Gastrocnemius medialis (tissue), 4 donors: ENCODE data around the gene KATNAL1. TPM values are rescaled to one million over a fixed set of nuclear protein-coding genes. Genes with fewer than 3 reads are reported as not detected.

ENCODE experiments used
- ATAC-seq, 2 donors: fragments of 150-250 bp; one replicate each; pipeline ENCODE4 v1.9.1; 2016
- DNase-seq, 2 donors: peaks; one replicate each; pipeline ENCODE4 v3.0.0-alpha.2; 2019
- H3K27ac ChIP-seq, 4 donors: fragments of 200-600 bp; sonication (generic); 1 replicate in 1 of 4; 2 replicates in 3 of 4; pipeline ENCODE4 v1.5.1; 2016 to 2018; ENCODE audit warnings: mild to moderate bottlenecking in 2 of 4, moderate library complexity in 1 of 4
- H3K27me3 ChIP-seq, 3 donors: fragments of 200-600 bp; sonication (generic) in 2 of 3; 1 replicate in 1 of 3; 2 replicates in 2 of 3; pipeline versions ENCODE4 v1.5.1 to v1.6.0; 2016 to 2019; ENCODE audit warnings: mild to moderate bottlenecking in 1 of 3, moderate library complexity in 1 of 3
- H3K36me3 ChIP-seq, 2 donors: fragments of 200-600 bp; sonication (generic) in 1 of 2; one replicate each; pipeline ENCODE4 v1.5.1; 2017 to 2018
- H3K4me1 ChIP-seq, 2 donors: fragments of 200-600 bp; sonication (generic) in 1 of 2; one replicate each; pipeline ENCODE4 v1.5.1; 2016 to 2017; ENCODE audit warnings: mild to moderate bottlenecking in 2 of 2
- H3K4me3 ChIP-seq, 4 donors: fragments of 200-600 bp; sonication (generic) in 3 of 4; 1 replicate in 1 of 4; 2 replicates in 3 of 4; pipeline ENCODE4 v1.5.1; 2016 to 2019; ENCODE audit warnings: mild to moderate bottlenecking in 2 of 4
- H3K9me3 ChIP-seq, 3 donors: fragments of 200-600 bp; sonication (generic) in 2 of 3; 1 replicate in 1 of 3; 2 replicates in 2 of 3; pipeline ENCODE4 v1.5.1; 2016 to 2019
- CTCF ChIP-seq, 5 experiments: fragments of 450-650 bp in 3 of 5; fragments of 200-600 bp in 2 of 5; sonication (generic) in 2 of 5; IDR thresholded peaks in 4 of 5; conservative IDR thresholded peaks in 1 of 5; 1 replicate in 4 of 5; 2 replicates in 1 of 5; pipeline ENCODE4 v1.5.1; 2016 to 2019; ENCODE audit warnings: antibody characterized with exemption in 5 of 5, mild to moderate bottlenecking in 3 of 5, moderate library complexity in 3 of 5
- POLR2A ChIP-seq, 2 donors: fragments of 450-650 bp; IDR thresholded peaks; one replicate each; pipeline ENCODE4 v1.6.1; 2017; ENCODE audit warnings: antibody characterized with exemption in 2 of 2, mild to moderate bottlenecking in 2 of 2, moderate library complexity in 2 of 2
- in situ Hi-C, 4 donors: fragments of 200-750 bp; cut with MboI; loops; one replicate each; pipeline versions ENCODE4 v1.15.0 to v1.8.0; 2017; ENCODE audit warnings: low sequenced_read_pairs in 4 of 4
- intact Hi-C: fragments of 100-400 bp; cut with DNase I; formaldehyde crosslinking; loops from one replicate; pipeline ENCODE4 v1.15.1; 2023; ENCODE audit warnings: low total_unique reads
- total RNA-seq, 4 donors: library from RNA; depleted of rRNA; stranded (reverse); fragments of >200 nt; gene quantifications; one replicate each; pipeline versions ENCODE4 v1.1.0 to v1.2.3, GENCODE V29; 2016

The KATNAL1 gene
- total RNA-seq, 4 donors from 2014 or later = 10.2 to 18.9 (median 12.1) TPM

- no peak for DNase-seq
- H3K27me3 ChIP-seq = no peaks in the 10 kb centered on the region
- H3K4me1 ChIP-seq = no peaks in the 10 kb centered on the region
- no peaks in the 10 kb centered on the region for H3K9me3 ChIP-seq
- no peak for TF ChIP-seq CTCF (IDR thresholded peaks at IDR 0.05 in 4 of 5, conservative IDR thresholded peaks at IDR 0.05 in 1 of 5)
- no peak for TF ChIP-seq POLR2A (IDR thresholded peaks at IDR 0.05)
- no peak overlapping the region for H3K4me3 ChIP-seq
- no peak for ATAC-seq
- intact Hi-C loops = no loop called here
- no peak overlapping the region for H3K27ac ChIP-seq
- H3K36me3 ChIP-seq = no peaks in the 10 kb centered on the region
- in situ Hi-C loops = no loop called here
Measured at GRCh38 chr13:30353471-30354215, 46.3 kb upstream of the KATNAL1 start.

GRCh38 chr13:30353060-30353459 lies 45.7 kb upstream of the KATNAL1 start:
- DNase-seq (no peak), ATAC-seq (no peak)
- Histone ChIP-seq H3K27me3 (no peaks in the 10 kb centered on the region), H3K4me3 (no peak overlapping the region), H3K4me1 (no peaks in the 10 kb centered on the region), H3K9me3 (no peaks in the 10 kb centered on the region), H3K36me3 (no peaks in the 10 kb centered on the region), H3K27ac (no peak overlapping the region)
- in situ Hi-C loops (no loop called here), intact Hi-C loops (no loop called here)
- TF ChIP-seq POLR2A (IDR thresholded peaks at IDR 0.05) (no peak), CTCF (IDR thresholded peaks at IDR 0.05 in 4 of 5, conservative IDR thresholded peaks at IDR 0.05 in 1 of 5) (no peak)

GRCh38 chr13:30352121-30352520 lies 44.8 kb upstream of the KATNAL1 start:
- Histone ChIP-seq H3K36me3 (no peaks in the 10 kb centered on the region), H3K27me3 (no peaks in the 10 kb centered on the region), H3K4me3 (no peak overlapping the region), H3K4me1 (no peaks in the 10 kb centered on the region), H3K27ac (no peak overlapping the region), H3K9me3 (no peaks in the 10 kb centered on the region)
- intact Hi-C loops = no loop called here
- no peak for ATAC-seq
- TF ChIP-seq POLR2A (IDR thresholded peaks at IDR 0.05) (no peak), CTCF (IDR thresholded peaks at IDR 0.05 in 4 of 5, conservative IDR thresholded peaks at IDR 0.05 in 1 of 5) (no peak)
- no peak for DNase-seq
- in situ Hi-C loops = no loop called here

GRCh38 chr13:30346789-30347167 lies 39.4 kb upstream of the KATNAL1 start:
- intact Hi-C loops = no loop called here
- Histone ChIP-seq H3K4me3 (no peak overlapping the region), H3K4me1 (peaks cover 9% of the 10 kb centered on the region in 2 donors), H3K9me3 (no peaks in the 10 kb centered on the region), H3K27me3 (no peaks in the 10 kb centered on the region), H3K27ac (no peak overlapping the region), H3K36me3 (no peaks in the 10 kb centered on the region)
- in situ Hi-C loops = loop anchor here in 1 of 4 donors (25.0 kb wide), 1 partner anchor 209 kb away; no protein-coding TSS in a partner anchor
- TF ChIP-seq POLR2A (IDR thresholded peaks at IDR 0.05) (no peak), CTCF (IDR thresholded peaks at IDR 0.05 in 4 of 5, conservative IDR thresholded peaks at IDR 0.05 in 1 of 5) (no peak)
- DNase-seq = no peak
- ATAC-seq = no peak
